GM18909 (cell line): Measurements from ENCODE around the gene CSNK2A3.

Experiments
- ATAC-seq: cut with Tn5 transposase; IDR thresholded peaks from one replicate; pipeline ENCODE4 v1.9.1; 2021; ENCODE audit warnings: mild to moderate bottlenecking; ENCODE audit not compliant: unreplicated experiment, poor library complexity

Gene CSNK2A3

DNA sequence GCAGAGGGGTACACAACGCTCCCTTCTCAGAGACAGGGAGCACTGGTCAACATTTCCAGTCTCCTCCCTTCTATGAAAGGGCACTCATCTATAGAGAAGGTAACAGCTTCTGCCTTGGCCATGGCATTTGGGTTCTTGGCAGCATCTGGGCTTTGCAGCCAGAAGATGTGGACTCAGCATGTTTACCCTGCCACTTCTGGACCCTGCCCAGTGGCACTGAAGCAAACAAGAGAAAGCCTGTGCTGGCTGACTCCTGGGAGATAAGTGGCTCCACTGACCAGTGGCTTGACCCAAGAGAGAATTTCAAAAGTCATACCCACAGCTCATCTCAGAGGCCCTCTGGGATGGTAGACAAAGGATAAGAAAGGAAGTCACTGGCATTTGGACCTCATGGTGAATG lies 8.0 kb downstream of the CSNK2A3 start:
- ATAC-seq: no peak

DNA sequence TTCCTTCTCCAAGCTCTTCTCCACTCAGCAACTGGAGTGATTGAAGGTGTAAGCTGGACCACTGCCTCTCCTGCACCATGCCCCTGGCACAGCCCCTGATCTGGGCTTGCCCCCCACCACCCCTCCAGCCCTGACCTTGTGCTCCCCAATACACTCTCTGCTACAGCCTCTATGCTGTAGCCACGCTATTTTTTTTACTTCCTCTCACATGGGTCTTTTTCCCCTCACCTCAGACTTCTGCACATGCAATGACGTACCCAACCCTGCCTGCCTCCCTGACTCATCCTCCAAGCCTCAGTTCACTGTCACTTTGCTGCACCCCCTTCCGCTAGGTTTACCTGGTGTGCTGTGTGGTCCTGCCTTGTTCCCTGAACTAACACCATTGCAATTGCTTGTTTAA lies 9.0 kb downstream of the CSNK2A3 start:
- no peak for ATAC-seq

DNA sequence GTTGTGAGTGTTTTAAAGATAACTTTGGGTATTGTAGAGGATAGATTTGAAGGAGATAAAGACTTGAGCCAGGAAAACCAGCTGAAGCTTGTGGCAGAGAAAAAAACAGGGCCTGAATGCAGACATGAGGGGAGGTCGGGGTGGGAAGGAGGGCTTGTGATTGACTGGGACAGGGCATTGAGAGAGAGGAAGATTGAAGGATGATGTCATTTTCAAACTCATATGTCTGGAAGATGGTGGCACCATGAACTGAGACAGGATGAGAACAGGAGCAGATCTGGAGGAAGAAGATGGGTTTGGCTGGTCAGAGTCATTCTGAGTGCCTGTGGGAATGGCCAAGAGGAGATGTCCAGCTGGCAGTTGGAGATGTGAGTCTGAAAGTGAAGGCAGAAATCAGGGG lies 14.7 kb downstream of the CSNK2A3 start:
- ATAC-seq: no peak

DNA sequence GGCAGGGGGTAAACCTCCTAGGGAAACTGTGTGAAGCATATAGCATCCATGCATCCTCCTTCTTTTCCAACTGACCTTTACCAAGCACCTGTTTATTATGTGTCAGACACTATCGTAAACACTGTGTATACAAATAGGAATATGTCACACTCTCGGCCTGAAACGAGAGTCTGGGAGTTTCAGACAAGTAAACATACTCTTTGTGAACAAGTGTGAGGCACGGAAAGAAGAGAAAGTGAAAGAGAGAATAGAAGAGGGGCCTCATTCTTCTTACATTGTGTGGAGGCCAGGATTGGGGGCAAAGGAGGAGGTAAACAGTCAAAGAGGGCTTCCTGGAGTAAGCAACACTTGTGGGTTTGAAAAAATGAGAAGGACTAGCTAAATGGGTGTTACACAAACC lies 16.4 kb downstream of the CSNK2A3 start:
- no peak for ATAC-seq

DNA sequence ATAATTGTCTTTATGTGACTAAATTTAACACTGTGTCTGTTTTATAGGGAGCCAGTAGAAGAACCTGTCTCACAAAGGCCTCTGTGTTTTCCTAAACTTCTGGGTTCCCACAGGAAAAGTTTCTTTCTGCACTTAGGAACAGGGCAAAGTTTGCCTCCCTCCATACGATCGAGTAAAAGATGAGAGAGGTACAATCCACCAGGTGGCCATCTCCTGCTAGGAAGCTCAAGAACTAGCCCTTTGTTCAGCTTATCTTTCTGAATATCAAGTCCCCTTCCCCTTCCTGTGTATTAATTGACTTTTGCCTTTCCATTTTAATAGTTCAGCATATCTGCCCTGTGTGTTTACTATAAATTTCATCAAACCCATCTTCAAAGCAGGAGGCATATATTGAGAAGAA lies 18.0 kb downstream of the CSNK2A3 start:
- no peak for ATAC-seq

DNA sequence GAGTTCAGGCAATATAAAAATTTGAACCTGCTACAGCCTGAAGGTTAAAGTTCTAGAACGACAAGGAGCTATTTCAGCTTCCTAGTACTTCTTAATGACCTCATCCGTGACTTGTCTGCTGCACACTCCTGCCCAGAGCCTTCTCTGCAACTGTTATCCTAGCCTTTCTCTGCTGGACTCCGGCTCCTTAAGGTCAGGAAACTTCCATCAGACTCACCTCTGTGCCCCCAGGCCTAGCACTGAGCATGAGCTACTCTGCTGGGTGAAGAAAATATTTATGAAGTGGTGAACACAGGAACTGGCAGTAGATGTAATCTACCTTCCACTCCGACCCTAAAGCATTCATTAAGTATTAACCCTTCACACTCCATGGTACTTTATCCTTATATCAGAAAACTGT lies 18.4 kb downstream of the CSNK2A3 start:
- no peak for ATAC-seq

DNA sequence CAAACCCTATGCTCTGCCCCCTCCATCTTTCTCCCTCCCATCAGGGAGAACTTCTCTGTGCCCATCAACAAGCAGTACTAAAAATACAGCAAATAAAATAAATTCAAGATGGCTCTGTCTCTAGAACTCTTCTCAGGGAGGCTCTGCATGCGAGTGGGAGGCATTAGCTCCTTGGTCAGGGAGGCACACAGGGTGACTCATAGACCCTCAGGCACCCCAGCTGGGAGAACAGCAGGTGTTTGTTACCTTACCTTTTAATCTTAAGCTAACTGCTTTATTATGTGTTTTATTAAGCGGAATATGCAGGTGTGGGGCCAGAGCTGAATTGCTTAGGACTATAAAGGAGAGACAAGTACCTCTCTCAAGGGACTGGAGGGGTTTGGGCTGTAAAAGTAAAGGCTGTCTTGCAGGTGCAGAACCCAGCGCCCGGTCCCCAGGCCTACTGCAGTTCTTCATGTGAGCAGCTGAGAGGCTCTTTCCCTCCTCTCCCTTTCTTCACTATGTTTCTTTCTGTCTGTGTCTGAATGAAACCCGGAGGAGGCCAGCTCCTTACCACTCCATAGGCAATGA lies 20.8 kb downstream of the CSNK2A3 start:
- ATAC-seq: no peak

DNA sequence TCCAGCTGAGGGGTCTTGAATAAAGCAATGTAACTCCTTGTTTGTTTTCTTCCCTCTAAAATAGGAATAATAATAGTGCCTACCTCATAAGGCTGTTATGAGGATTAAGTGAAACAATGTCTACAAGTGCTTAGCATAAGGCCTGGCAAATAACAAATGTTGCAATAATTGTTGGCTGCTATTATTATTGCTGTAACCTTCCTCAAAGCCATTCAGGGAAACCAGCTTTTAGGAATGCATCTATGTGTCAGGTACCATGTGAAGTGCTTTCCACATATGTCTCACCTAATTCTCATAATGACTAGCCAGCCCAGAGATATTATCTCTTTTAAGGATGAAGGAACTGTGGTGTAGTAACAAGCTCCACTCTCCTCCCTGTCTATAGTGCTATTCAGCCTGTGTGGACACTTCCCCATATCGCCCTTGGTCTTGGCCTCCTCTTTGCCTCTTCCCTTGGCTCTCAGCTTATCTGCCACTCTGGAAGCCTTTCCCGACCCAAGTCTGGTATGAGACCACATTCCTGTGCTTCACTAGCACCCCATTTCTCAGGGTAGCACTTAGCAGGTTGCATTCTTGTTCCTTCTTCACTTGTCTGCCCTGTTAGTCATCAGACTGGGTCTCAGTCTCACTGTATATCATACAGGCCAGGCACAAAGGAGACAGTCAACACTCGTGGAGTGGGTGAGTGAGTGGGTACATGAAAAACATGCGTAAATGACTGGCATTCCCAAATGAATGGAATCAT lies 23.8 kb downstream of the CSNK2A3 start:
- ATAC-seq: no peak

DNA sequence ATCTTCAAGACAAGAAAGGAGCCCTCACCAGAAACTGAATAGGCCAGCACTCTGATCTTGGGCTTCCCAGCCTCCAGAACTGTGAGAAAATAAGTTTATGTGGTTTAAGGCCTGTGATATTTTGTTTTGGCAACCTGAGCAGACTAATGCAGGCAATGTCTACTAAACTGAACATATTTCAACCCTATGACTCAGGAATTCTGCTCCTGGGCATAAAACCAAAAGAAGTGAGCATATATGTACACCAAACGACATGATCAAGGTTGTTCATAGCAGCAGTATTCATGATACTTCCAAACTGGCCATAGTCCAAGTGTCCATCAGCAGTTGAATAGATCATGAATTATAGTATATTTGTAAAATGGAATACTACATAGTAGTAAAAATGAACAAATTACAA lies 29.0 kb downstream of the CSNK2A3 start:
- no peak for ATAC-seq

DNA sequence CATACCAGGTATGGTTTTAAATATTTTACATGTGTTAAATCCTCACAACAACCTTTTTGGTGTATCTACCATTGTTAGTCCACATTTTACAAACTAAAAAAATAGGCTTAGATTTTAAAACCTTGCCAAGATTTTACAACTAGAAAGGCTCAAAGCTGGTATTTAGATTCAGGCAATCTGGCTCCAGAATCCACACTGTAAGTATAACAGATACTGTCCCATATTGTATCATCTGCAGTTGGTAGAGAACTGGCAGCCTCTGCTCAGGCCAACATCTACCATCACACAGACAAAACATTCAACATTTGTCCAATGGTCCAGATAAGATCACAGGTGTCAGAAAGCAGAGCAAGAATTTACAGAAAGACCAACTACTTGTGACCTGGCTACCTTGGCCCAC lies 30.9 kb downstream of the CSNK2A3 start:
- no peak for ATAC-seq

DNA sequence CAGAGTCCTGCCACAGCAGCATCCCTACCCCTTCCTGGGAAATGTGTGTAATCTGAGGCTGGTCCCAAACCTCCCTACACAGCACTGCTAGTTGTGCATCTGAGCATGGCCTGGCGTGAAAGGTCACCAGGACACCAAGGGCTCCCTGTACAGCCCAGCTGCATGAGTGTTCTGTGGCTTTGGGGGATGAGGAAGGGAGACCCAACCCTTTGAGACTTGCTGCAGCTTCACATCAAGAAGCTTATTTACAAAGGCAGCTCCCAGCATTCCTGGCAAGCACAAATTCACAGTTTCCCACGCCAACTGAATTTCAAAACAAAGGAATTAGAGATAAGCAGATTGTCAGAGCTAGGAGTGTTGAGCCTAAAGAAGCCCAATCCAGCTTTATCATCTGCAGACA lies 32.2 kb downstream of the CSNK2A3 start:
- no peak for ATAC-seq

DNA sequence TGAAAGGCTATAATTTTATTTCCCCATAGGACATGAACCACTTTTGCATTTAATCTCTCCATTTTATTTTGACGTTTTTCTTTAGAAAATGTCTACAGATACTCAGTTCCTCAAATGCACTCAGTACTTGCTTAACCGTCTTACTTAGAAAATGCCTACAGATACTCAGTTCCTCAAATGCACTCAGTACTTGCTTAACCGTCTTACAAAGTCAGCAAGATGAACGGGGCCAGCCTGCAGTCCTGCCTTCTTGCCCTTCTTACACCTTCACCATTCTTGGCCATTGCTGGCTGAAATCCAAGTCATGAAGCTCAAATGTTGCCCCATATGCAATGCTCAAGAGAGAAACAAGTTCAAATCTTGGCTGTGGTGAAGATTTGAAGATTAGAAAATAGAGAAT lies 34.1 kb downstream of the CSNK2A3 start:
- peak; percentile 47 for ATAC-seq

DNA sequence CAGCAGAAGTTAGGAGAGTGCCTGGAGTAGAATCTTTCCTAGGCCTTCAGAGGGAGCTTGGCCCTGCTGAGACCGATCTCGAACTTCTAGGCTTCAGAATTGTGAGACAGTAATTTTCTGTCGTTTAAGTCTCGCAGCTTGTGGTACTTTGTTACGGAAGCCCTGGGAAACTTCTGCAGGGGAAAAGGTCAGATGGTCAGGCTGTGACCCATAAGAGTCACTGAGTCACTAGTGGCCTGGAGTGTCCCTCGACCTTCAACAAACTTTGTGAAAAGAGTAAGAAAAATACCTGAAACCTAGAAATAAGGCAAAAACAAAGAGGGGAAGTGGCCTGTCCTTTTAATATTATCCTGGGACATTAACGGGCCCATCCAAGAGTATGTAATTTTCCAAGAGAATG lies 34.6 kb downstream of the CSNK2A3 start:
- no peak for ATAC-seq

DNA sequence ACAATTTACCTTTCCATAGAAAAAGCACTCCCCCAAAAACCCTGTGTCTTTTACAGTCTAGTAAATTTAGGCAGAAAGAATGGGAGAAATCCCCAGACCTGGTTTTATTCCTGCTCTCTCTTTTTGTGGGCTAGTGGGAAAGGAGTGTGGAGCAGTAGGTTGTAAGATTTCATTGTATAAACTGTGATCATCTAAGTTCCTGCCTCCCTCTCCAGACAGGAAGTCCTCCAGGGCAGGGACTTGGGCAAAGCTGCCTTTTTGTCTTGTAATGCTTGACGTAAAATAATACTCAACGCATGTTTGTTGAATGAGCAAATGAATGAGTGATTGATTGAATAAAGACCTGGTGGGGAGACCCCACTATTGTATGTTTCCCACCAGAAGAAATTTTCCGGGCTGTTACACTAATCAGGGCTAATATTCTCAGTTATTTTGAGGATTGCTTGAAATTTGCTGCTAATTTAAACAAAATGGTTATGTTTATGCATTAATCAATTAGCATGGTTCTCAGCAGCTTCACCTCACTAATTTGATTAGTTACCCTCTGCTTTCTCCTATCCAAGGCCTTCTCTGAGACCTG lies 36.3 kb downstream of the CSNK2A3 start:
- no peak for ATAC-seq

DNA sequence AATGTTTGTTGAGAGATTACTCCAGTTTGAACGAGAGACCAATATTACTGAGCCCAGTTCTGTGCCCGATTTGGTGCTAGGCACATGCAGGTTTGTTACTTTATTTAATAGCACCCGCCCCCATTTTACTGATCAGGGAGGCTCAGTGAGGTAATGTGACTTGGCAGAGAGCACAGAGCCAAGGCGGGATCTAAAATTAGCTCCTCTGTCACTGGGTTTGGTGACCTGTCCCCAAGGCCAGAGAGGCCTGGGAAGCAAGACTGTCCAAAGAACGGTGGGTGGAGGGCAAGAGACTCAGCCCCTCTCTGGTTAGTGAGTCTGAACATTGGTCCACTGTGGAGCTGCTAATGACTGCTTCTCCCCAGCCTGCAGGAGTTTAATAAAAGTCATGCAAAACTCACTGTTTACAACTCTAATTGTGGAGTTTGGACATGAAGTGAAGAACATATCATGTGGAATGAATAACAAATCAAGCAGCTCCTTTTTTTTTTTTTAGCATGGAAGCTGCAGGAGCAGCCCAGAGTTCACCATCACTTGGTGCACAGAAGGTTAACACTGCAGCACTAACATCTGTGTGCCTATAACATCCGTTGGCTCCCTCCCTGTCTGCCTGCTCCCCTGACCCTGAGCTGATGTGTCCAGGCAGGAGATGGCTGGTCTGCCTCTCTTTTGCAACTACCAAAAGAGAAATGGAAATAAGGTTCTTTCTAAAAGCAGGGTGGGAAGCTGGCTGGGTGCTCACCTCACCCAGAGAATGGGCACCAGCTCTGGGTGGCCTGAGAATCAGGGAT lies 39.0 kb downstream of the CSNK2A3 start:
- ATAC-seq: no peak

DNA sequence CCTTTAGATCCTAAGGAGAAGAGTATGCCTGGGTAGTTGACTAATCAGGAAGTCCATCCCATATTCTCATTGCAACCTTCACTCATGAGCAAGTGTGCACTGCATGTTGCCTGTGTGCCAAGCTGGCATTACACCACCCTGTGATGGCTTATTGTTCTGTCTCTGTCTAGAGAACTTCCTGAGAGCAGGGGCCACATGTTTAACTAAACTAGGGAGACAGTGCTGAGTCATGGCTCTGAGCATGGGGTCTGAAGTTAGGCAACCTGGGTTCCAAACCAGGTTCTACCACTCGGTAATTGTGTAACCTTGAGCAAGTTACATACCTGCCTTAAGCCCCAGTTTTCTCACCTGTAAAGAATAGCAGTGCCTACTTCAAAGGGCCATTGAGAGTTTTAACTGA lies 39.6 kb downstream of the CSNK2A3 start:
- no peak for ATAC-seq

DNA sequence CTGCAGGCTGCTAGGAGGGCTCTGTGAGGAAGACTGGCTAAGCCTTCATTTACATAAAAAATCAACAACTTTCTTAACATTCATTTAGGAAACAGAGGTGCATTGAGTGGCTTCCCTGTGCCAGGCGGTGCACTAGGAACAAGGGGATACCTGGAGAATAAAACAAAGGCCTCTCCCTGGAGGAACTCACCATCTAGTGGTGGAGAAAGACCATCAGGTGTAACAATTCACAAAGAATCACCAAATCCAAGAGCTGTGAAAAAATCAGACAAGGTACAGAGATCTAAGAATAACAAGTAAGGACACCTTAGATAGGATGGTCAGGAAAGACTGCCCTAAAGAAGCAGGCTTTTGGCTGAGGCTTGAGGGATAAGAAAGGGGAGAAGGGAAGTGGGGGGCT lies 40.3 kb downstream of the CSNK2A3 start:
- ATAC-seq: no peak

DNA sequence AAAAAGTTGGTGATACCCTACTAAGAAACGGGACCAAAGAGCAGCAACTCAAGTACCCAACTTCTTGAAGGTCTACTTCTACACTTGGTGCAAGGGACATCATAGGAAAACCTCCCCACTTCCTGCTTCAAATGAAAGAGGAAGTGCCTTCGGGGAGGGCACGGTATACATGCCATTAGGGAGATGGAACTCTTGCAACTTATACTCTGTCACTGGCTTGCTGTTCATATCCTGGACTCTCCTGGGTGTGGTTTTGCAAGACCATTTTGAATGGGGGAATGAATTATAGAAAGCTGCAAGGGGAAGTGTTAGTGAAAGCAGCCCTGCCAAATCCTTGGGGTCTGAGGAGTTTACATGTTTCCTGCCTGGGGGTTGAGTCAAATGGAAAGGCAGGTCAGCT lies 41.9 kb downstream of the CSNK2A3 start:
- no peak for ATAC-seq

DNA sequence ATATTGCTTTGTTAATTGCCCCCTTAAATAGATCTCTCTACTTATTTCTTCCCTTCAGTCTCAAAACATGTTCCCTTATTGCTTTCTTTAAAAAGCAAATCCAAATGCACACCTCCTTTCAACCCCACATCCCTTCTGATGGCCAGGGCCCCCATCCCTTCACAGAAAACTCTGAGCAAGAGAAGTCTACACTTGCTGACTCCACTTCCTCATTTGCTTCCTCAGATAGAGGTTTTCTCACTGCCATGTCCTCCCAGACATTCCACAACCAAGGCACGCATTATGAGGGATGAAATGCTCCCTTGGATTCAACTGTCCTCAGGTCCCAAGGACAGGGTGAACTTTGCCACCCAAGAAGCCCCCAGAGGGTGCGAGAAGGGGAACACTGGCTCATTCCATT lies 43.1 kb downstream of the CSNK2A3 start:
- no peak for ATAC-seq

DNA sequence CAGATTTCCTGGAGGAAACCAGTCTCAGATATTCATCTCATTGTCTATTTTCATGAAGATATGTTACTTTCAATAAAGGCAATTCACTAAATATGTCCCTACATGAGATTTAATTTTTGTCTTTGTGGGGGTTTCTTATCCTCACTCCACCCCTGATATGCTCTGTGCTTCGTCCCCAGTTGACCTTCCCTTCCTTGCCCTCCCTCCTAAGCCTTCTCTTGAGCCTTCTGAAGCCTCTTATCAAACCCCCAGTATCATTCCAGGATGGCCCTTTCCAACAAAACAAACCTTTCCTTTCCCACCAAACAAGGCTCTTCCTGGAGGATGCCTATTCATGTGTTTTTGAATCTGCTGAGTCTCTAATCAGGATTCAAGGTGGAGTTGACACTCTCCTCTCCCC lies 44.8 kb downstream of the CSNK2A3 start:
- ATAC-seq: no peak

DNA sequence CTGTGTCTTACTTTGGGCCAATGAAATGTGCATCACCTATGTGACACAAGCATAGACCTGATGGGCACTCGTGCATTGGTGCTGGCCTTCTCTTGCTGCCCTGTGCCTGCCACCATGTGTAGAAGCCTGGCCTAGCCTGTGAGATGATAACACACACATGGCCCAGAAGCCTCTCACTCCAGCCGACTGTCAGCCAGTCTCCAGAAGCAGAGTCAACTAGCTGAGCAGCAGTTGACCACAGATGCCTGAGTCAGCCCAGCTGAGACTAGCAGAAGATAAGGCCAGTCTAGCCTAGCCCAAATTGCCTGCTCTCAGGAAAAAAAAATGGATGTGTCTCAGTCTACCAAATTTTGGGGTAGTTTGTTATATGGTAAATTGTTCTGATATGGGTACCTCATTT lies 46.2 kb downstream of the CSNK2A3 start:
- ATAC-seq: no peak
